ENCODE results near the gene HOOK2. TPM values are rescaled to one million over a fixed set of nuclear protein-coding genes. Genes with fewer than 3 reads are reported as not detected.
"Not testable (repeated sequence)": the region's sequence is repeated elsewhere in the genome, so short reads cannot be mapped to it uniquely, and the experiment has no call there.

Gene HOOK2
- total RNA-seq, 1 donor from 2014 or later, result 58.5 TPM

- Histone ChIP-seq H3K9me3 (no peaks in the 10 kb centered on the region), H3K4me1 (peaks cover 0 to 2% of the 10 kb centered on the region in 2 donors), H3K4me3 (no peak overlapping the region), H3K36me3 (peaks cover 72 to 73% of the 10 kb centered on the region in 2 donors), H3K27ac (no peak overlapping the region), H3K27me3 (no peaks in the 10 kb centered on the region)
- intact Hi-C loops (cut with DNase I), result no loop called here
- TF ChIP-seq, protein P1, sequence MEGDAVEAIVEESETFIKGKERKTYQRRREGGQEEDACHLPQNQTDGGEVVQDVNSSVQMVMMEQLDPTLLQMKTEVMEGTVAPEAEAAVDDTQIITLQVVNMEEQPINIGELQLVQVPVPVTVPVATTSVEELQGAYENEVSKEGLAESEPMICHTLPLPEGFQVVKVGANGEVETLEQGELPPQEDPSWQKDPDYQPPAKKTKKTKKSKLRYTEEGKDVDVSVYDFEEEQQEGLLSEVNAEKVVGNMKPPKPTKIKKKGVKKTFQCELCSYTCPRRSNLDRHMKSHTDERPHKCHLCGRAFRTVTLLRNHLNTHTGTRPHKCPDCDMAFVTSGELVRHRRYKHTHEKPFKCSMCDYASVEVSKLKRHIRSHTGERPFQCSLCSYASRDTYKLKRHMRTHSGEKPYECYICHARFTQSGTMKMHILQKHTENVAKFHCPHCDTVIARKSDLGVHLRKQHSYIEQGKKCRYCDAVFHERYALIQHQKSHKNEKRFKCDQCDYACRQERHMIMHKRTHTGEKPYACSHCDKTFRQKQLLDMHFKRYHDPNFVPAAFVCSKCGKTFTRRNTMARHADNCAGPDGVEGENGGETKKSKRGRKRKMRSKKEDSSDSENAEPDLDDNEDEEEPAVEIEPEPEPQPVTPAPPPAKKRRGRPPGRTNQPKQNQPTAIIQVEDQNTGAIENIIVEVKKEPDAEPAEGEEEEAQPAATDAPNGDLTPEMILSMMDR (IDR thresholded peaks at IDR 0.05), result no peak
- no peak for DNase-seq (ENCODE audit: low spot score in 2 of 2)
Observed at GRCh38 chr19:12715102-12715501, 60.2 kb downstream of the HOOK2 start.

GRCh38 chr19:12713304-12713703 lies 62.0 kb downstream of the HOOK2 start:
- H3K27ac ChIP-seq; H3K9me3 ChIP-seq; H3K4me1 ChIP-seq; H3K4me3 ChIP-seq; intact Hi-C loops (cut with DNase I); DNase-seq (ENCODE audit: low spot score in 2 of 2); H3K27me3 ChIP-seq: not testable (repeated sequence)
- H3K36me3 ChIP-seq, result peaks cover 75 to 82% of the 10 kb centered on the region in 2 donors

Other genes with a start within 250 kb of the HOOK2 start
- 2.6 TPM for gene ZNF564, start 224.1 kb downstream of the HOOK2 start, total RNA-seq
- 27.8 TPM for gene ZNF490, start 164.7 kb downstream of the HOOK2 start, total RNA-seq
- gene ZNF791, start 164.6 kb downstream of the HOOK2 start, total RNA-seq, result 6.9 TPM
- gene MAN2B1, start 108.8 kb downstream of the HOOK2 start, total RNA-seq, result 36.3 TPM
- gene WDR83, start 108.7 kb downstream of the HOOK2 start, total RNA-seq, result 12.0 TPM
- gene DHPS, start 93.7 kb downstream of the HOOK2 start, total RNA-seq, result 160 TPM
- not detected for gene GNG14, start 87.6 kb downstream of the HOOK2 start, total RNA-seq
- 7.6 TPM for gene FBXW9, start 78.9 kb downstream of the HOOK2 start, total RNA-seq
- 82.6 TPM for gene TNPO2, start 51.6 kb downstream of the HOOK2 start, total RNA-seq
- gene TRIR, start 40.9 kb downstream of the HOOK2 start, total RNA-seq, result 338 TPM
- 43.6 TPM for gene GET3, start 38.1 kb downstream of the HOOK2 start, total RNA-seq
- gene BEST2, start 23.8 kb downstream of the HOOK2 start, total RNA-seq, result not detected
- 3,581 TPM for gene JUNB, start 15.9 kb upstream of the HOOK2 start, total RNA-seq
- gene PRDX2, start 26.2 kb upstream of the HOOK2 start, total RNA-seq, result 259 TPM
- not detected for gene THSD8, start 26.5 kb upstream of the HOOK2 start, total RNA-seq
- 3.4 TPM for gene RNASEH2A, start 31.0 kb upstream of the HOOK2 start, total RNA-seq
- not detected for gene RTBDN, start 59.0 kb upstream of the HOOK2 start, total RNA-seq
- gene MAST1, start 63.0 kb upstream of the HOOK2 start, total RNA-seq, result 2.0 TPM
- gene DNASE2, start 105.9 kb upstream of the HOOK2 start, total RNA-seq, result 76.8 TPM
- not detected for gene KLF1, start 111.6 kb upstream of the HOOK2 start, total RNA-seq
- gene GCDH, start 115.6 kb upstream of the HOOK2 start, total RNA-seq, result 20.6 TPM
- gene SYCE2, start 143.7 kb upstream of the HOOK2 start, total RNA-seq, result not detected
- 21.3 TPM for gene FARSA, start 158.2 kb upstream of the HOOK2 start, total RNA-seq
- 297 TPM for gene CALR, start 163.1 kb upstream of the HOOK2 start, total RNA-seq
- gene RAD23A, start 170.3 kb upstream of the HOOK2 start, total RNA-seq, result 146 TPM
- gene GADD45GIP1, start 181.7 kb upstream of the HOOK2 start, total RNA-seq, result 42.7 TPM
- gene DAND5, start 194.0 kb upstream of the HOOK2 start, total RNA-seq, result not detected
- 76.5 TPM for gene NFIX, start 219.9 kb upstream of the HOOK2 start, total RNA-seq

Data from ascending aorta (tissue), 2 donors.